GM21528 (cell line): ENCODE data around the gene TBC1D21.

ENCODE experiments used
- ATAC-seq: cut with Tn5 transposase; IDR thresholded peaks from one replicate; pipeline ENCODE4 v1.9.1; 2021; ENCODE audit warnings: mild to moderate bottlenecking, moderate library complexity; ENCODE audit not compliant: unreplicated experiment, low FRiP score

The TBC1D21 gene

DNA sequence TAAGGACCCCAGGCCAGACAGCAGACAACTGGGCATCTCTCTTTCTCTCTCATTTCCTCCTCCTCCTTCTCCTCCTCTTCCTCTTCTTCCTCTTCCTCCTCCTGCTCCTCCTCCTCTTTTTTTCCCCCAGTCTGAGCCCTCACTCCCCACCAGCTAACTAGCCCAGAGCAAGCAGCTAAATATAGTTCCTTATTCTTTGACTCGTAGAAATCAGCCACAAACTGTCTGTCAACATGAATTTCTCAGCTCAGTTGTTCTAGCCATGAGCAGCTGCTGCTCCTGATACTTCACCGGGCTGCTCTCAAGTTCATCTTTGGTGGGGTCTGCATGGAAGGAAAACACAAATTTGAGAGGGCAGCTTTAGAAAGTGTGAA lies 33.7 kb downstream of the TBC1D21 start:
- no peak for ATAC-seq

DNA sequence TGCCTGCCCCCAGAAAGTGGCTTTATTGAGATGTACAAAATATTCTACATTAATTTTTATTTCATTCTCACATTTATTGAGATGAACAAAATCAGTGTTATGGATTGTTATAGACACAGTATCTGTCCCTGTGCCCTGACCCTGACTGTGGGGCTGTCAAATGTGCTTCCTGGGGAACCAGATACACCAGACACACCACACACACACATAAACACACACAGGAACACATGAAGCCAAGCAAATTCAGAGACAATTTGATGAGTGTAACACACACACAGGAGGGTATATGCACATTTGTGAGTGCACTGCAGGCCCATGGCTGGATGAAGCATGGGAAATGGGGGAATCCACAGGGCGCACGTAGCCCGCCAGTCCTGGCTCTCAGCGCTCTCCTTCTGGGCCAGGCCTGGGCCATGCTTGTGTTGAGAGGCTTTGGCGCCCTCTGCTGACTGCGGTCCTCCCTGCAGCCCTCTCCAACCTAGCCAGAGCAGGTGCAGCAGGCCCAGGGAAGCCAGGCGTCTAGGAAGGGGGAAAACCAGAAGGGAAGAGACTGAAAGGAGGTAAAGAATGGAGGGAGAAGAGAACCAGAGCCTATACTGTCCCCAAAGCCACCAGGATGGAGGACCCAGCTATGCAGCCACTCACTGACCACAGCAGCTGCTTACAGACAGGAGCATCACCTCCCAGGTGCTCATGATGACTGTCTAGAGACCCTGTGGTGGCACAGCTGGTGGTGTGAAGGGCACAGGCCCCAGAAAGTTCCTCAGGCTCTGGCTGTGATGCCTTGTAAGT lies 34.9 kb downstream of the TBC1D21 start:
- ATAC-seq = no peak

DNA sequence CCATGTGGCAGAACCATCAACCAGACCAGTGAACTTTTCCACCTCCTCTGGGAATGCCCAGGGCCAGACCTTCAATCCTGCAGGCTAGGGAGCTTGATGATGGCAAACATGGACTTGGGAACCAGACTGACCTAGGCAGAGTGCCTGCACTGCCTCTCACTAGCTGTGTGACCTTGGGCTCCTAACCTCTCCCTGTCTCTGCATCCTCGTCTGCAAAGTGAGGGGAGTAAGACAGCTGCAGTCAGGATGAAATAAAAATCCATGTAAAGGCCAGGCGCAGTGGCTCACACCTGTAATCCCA lies 35.4 kb downstream of the TBC1D21 start:
- ATAC-seq = no peak

DNA sequence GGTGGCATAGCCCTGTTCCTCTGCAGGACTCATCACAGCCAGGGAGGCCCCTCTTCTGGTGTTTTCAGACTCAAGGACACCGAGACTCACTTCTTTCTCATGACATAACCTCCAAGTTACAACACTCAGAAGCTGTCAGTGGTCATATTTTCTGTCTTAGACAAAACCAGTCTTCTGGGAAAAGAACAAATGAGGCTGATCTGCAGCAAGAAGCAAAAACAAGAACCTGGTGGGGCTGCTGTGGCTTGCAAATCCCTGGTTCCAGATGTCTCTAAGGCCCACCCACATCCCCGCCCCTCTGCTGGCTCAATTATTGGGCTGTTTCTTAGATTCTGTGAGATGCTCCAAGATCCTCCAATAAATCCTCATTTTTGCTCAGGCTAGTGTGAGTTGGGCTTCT lies 36.3 kb downstream of the TBC1D21 start:
- ATAC-seq = no peak

DNA sequence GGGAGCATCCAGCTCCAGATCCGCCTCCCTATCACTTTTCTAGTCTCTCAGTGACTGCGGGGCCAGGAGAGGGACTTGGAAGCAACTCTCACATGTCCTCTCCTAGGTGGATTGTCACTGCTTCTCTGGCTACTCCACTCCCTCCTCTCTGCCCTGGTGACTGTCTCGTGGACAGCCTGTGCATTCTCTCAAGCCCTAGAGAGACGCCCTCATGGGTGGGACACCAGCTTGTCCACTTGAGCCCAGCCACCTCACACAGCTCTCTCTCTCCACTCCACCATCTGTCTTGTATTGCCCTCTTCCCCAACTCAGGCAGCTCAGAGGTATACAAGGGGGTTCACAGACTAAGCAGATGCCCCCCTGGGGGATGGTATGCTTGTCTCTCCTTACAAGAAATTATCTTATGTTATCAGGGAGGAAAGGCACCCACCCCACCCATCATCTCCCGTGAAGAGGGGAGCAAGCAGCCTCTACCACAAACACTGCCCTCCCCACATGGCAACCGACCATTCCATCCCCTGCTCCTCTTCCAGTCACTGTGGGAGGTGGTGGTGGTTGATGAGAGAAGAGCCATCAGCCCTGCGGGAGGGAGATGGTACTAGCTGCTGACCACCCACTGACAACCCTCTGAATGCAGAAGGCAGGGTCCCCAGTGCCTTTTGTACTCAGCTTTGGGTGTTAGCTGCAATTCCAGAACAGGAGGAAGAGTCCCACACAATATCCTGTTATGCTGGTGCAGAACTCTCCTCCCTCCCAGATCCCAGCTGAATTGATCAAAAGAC lies 37.3 kb downstream of the TBC1D21 start:
- no peak for ATAC-seq

DNA sequence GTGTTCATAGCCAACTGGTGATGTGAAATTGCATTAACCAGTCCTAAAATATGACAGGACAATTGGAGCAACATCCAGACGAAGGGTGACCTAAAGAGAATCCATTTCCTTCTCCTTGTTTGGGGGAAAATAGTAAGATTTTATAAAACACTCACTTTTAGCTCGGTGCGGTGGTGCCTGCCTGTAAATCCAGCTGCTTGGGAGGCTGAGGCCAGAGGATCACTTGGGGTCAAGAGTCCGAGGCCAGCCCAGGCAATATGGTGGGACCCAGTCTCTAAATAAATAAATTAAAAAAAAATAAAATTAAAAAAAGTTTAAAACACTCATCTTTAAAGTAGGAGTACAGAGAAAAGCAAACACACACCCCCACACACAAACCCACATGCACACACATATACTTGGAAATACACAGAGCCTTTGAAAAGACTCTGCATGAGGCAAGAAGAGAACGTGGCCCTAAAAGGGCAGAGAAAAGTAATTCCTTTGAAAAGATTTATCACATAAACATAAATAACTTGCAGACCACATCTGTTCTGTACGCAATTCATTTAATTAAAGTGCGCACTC lies 38.7 kb downstream of the TBC1D21 start:
- ATAC-seq = no peak

DNA sequence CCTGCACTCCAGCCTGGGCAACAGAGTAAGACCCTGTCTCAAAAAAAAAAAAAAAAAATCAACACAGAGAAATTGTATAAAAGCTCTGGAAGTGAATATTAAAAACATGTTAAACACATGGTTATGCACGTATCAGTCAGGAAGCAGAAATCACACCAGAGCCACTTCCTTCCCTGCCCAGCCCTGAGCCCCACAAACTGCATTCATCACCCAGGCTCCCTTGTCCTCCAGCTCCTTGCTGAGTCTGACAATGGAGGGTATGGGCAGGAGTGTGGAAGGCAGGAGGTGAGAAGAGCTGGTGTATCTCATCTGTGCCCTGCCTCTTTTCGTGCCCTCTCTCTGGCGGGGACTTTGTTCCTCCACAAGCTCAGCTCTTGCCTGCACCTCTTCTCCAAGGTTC lies 40.8 kb downstream of the TBC1D21 start:
- no peak for ATAC-seq

DNA sequence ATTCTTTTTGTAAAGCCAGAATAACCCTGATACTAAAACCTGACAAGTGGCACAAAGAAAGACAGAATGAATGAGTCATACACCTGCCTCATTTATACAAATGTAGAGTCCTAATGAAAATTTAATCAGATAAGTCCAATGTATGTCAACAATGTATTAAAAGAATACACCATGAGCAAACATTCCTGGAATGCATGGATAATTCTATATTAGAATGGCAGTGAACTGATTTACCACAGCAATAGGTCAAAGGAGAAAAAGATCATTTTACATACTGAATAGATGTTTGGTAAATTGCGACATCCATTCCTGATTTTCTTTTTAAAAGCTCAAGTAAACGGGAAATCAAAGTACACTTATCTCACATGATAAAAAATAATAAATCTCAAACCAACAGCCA lies 41.7 kb downstream of the TBC1D21 start:
- ATAC-seq = no peak

DNA sequence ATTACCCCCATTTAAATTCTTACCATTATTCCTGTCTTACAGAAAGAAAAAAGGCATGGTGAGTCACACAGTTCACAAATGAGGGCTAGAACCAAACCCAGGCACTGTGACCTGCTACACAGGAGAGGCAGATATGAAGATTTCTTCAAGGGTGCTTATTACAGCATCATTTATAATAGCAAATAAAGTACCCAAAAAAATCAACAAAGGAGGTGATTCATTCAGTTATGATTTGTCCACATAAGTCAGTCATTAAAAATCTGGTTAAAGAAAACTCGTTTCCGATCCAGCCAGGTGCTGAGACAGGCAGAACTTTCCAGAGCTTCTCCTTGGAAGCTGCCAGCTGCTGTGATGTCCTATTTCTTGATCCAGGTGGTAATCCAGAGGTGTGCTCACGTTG lies 45.4 kb downstream of the TBC1D21 start:
- no peak for ATAC-seq

DNA sequence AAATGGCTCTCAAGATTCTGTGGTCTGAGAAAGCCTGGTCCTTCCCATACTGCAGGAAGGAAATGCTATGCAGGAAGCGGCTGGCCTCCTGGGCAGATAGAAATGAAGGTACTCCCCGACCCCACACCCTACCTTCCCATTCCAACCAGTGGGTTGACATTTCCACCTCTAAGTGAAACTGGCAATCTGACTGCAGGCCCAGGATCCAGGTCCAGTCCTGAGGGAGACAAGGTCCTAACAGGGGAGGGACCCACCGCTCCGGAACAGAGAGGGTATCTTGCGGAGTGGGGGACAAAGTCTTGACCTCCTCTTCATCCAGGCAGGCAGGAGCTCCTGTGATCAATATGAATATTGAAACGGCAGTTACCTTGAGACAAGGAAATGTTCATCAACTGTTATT lies 46.3 kb downstream of the TBC1D21 start:
- ATAC-seq = no peak

DNA sequence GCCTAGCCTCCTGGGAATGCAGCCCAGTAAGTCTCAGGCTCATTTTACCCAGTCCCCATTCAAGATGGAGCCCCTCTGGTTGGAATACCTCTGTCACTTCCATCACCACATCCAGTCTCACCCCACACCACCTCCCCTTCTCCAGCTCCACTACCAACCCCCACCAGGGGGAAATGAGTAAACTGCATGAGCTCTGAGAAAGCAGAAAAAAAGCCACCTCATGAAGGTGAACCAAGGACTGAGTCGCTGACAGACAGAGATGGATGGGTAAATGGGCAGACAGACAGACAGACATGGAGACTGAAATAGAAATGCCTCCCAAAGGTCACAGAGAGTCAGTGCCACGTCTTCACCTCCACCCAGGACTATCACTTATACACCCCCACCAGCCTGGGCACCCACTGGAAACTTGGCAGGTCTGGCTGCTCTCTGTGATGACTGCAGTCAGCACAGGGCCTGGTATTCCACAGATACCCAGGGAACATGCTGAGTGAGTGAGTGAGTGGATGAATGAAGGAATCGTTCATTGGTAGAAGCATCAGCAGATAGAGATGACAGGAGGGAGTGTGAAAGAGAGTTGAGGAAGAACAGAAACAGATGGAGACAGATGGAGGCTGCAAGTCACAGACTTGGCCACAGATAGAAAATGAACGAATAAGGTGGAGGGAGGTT lies 48.0 kb downstream of the TBC1D21 start:
- ATAC-seq = no peak

DNA sequence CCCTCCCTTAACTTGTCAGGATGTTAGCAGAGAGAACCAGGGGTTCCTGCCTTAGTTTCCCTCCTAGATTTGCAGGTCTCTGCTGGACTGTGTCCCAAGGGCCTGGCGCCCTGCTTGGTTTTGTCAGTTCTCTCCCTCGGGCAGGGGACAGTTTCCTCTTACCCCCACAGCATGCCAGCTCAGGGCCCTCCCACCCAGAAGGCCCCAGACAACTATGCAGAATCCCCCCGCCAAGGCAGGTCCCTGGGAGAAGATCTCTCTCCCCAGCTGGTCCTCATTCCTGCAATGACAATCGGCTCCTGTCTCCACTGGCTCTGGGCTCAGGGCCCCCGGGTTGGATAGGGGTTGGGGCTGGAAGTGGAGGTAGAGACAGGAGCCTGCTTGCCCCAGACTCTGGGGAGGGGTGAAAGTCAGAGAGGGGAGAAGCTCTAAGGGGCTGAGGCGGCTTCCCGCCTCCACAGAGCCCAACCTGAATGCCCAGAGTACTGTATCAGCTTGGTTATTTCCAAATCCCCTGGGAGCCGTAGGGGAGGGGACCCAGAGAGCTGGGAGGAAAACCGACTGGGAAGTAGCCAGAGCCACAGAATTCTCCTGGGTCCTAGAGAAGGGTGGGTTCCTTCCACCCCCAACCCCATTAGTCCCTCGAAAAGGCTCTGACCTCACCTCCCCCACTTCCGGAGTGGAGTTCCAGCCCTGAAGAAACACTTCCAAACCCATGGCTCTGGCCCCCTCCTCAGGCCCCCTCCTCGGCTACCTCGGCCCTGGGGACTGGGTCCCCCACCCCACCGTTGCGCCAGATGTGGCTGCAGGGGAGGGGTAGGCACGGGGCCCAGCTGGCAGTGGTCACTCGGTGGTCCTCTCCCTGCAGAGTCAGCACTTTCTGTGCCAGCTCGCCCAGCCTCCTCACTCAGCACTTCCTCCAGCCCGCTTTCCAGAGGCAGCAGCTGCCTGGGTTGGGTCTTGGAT lies 49.1 kb downstream of the TBC1D21 start:
- no peak for ATAC-seq

DNA sequence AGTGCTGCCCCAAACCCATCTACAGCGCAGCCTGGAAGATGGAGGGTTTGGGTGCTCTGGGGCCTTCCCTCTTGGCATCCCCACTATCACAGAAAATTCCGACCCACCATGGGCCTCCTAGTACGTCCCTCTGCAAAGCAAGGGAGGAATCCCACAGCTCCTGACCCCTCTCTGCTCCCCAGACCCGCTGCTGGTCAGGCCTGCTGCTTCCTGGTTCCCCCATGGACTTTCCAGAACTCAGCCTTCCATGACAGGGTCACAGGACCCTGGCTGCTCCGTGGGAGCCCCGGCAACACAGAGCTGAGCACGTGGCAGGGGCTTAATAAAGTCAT lies 49.8 kb downstream of the TBC1D21 start:
- no peak for ATAC-seq

DNA sequence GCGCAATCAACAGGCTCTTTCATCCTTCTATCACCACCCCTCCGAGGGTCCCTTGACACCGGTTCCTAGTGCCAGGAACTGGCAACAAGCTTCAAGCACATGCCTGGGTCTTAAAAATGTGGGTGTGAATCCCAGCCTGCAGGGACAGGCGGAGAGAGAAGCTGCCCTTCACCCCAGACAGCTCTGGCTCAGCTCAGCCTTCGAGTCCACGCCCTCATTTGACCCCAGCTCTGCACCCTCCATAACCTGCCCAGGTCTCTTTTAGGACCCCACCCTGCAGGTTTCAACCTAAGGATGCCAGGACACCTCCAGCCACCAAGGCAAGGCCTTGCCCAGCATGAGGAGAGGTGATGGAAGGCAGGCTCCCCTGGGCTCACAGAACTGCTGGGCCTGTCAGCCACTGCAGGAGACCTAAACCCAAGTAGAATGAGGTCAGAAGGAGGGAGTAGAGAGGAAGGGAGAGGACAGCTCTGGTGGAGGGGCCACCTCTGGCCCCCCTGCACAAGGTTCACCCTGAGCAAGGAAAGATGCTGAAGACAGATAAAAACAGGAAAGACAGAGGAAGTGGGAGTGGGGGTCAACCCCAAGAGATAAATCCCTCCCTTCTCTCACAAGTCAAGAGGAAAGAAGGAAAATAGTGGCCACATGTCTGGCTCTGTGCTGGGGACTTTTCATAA lies 50.3 kb downstream of the TBC1D21 start:
- ATAC-seq = no peak

DNA sequence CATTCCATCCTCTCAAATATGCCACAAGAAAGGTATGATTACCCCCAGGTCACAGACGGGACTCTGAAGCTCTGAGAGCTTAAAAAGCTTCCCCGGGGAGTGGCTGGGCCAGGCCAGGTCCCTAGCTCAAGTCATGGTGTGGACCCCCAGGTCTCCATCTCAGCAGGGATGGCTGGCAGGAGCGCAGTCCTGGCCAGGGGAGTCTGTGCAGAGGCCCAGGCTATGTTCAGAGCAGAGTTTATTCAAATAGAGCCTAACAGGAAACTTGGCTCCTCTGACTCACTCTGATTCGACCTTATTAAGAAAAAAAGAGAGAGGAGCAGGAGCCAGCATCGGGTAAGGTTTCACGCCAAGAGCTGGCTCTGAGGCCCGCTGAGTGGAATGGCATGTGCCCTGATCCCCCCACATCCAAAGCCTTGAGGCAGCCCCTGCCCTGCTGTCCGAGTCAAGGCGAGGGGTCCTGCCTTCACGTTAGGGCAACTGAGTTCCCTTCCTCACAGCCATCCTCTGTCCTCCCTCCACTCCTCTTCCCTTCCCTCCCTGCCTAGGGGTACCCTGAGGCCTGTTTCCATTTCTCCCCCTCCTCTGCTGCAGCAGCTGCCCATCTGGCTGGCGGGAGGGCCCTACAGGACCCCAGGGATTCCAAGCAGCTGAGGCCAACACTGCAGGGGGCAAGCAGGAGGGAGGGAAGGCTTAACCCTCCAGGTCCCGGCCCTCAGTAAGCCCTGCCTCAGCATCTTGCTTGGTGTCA lies 51.0 kb downstream of the TBC1D21 start:
- ATAC-seq = no peak

DNA sequence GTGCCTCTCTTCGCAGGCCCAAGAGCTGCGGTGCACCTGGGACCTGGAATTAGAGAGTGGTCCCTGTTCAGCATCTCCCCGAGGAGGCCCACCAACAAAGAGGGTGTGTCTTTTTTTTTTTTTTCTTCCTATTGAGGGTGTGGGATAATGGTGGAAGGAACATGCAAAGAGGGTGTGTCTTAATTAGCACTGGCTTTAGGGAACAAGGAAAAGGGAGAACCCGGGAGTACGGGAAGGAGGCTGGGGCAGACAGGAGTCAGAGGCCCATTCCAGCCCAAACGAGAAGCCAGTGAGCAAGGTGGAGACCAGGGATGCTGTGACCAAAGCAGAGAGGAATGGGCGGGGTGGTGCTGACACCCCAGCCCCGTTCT lies 52.5 kb downstream of the TBC1D21 start:
- ATAC-seq = no peak

DNA sequence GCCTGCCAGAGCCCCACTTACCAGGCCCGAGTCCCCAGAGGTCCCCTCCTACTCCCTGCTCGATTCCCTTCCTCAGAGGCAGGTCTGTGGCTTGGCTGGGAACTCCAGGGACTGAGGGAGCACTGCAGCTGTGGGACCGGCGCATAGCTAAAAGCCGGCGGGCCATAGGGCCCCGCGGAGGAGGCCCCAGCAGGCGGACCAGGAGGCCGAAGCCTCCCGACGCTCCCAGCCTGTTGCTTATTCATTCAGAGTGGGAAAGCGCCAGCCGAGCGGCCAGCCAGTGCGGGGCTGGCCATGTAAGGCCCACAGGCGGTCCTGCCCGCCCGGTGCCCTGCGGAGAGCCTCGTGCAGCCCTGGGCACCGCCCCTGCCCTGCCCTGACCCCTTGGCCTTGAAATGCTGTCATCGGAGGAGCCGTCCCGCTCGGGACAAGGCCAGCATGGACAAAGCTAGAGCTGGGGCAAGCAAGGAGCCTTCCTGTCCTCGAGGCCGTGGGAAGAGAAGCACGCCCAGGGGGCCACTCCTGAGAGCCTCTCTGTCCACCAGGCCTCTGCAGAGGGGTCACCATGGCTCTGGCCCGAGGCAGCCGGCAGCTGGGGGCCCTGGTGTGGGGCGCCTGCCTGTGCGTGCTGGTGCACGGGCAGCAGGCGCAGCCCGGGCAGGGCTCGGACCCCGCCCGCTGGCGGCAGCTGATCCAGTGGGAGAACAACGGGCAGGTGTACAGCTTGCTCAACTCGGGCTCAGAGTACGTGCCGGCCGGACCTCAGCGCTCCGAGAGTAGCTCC lies 53.0 kb downstream of the TBC1D21 start, which contains the start of gene LOXL1:
Gene LOXL1, plus strand, starts transcription at position 244 of the 784 bp plus-strand sequence. Its CDS starts 322 bp downstream, at position 566.
- ATAC-seq = no peak

DNA sequence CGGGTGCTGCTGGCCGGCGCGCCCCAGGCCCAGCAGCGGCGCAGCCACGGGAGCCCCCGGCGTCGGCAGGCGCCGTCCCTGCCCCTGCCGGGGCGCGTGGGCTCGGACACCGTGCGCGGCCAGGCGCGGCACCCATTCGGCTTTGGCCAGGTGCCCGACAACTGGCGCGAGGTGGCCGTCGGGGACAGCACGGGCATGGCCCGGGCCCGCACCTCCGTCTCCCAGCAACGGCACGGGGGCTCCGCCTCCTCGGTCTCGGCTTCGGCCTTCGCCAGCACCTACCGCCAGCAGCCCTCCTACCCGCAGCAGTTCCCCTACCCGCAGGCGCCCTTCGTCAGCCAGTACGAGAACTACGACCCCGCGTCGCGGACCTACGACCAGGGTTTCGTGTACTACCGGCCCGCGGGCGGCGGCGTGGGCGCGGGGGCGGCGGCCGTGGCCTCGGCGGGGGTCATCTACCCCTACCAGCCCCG lies 53.7 kb downstream of the TBC1D21 start:
- ATAC-seq = no peak
